ENCODE data around the gene DROSHA. TPM values are rescaled to one million over a fixed set of nuclear protein-coding genes. Genes with fewer than 3 reads are reported as not detected.
"Not testable (repeated sequence)": the region's sequence is repeated elsewhere in the genome, so short reads cannot be mapped to it uniquely, and the experiment has no call there.

Gene DROSHA
- total RNA-seq, 2 donors from 2014 or later = 31.5 to 33.9 TPM

DNA sequence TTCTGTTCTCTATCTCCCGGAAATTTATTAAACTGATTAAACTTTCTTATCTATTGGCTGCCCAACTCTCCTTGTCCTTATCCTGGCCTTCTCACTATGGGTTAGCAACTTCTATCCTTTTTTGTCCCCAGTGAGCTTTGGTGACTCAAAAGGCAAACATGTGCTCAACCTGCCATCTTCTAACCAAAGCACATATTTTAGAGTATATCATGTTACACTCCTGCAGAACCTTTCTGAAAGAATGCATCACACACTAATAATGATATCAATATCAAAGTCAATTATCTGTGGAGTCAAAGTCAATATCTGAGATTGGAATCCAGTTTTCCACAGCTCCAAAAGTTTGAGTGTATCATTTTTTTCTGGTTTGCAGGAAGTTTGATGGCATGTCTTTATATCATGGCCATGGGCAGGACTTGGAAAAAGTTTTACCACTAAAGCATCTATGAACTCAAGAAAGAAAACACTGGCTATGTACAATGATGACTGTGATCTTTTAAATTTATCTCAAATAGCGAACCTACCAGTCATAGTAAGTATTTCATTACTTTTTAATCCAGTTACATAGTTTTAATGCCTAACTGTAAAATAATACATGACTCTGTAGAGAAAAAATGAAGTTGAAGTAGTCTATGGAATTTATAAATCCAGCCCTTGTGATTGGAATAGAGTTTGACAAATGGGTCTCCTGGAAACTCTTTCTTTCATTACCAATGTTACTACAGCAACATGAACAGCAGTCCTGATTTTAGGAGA, 166.8 kb downstream of the DROSHA start:
- no peak for ATAC-seq
- intact Hi-C loops (cut with DNase I) = no loop called here
- DNase-seq = no peak

DNA sequence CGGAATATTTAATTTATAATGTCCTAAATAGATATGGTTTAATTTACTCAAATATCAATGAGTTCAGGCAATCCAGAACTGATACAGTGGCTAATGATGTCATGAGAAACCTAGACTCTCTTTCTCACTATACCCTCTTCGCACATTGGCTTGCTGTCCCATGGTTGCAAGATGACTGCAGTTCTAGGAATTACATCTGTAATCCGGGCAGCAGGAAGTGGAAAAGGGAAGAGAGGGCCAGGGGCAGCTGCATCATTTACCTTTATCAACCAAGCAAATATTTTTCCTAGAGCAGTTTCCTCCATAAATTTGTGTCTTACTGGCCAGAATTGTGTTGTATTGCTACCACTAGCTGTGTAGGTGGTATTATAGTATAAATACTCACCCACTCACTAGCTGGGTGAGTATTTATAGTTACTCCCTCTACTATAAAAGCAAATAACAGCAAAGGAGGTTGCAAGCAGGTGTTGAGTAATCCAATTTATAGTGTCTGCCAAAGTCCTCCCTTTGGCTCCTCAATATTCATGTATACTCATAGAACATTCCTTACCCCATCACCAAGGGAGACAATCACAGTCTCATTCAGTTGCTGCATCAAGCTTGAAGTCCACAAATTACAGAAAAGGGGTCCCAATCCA, 168.8 kb downstream of the DROSHA start:
- peak in 1 of 2 donors; percentile 70 for ATAC-seq

DNA sequence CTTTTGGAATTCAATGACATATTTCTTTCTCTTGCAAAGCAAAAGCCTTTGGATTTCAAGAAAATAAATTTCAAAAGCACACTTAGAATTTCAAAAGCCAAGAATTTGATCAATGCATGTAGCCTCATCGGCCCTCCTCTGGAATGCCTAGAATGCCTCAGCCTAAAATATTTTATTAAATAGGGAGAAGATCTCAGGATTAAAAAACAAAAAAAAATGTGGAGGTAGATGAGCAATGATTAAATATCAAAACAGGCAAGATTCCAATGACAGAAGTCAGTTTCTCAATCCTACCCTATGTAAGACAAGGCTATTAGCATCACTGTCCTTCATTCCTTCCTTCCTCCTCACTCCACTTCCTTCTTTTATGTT, 169.4 kb downstream of the DROSHA start:
- no peak for ATAC-seq
- no peak for DNase-seq

More for the DNA sequence above, 168.8 kb downstream of the DROSHA start:
- intact Hi-C loops (cut with DNase I) = no loop called here
- DNase-seq = no peak

DNA sequence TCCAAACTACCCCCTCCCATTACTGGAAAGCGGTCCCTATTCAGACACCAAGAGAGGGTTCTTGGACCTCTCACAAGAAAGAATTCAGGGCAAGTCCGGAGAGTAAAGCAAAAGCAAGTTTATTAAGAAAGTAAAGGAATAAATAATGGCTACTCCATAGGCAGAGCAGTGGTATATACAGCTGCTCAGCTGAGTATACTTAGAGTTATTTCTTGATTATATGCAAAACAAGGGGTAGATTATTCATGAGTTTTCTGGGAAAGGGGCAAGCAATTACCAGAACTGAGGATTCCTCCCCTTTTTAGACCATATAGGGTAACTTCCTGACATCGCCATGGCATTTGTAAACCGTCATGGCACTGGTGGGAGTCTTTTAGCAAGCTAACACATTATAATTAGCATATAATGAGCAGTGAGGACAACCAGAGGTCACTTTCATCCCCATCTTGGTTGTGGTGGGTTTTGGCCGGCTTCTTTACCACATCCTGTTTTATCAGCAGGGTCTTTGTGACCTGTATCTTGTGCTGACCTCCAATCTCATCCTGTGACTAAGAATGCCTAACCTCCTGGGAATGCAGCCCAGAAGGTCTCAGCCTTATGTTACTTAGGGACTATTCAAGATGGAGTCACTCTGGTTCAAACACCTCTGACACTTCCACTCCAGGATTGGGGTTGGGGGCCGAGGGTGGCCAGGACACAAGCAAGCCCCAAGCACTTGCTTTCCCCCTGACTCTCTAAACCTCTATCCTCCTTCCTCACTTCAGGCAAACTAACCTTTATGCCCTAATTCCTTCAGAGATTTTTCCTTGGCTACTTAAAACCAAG, 170.0 kb downstream of the DROSHA start:
- DNase-seq; ATAC-seq; intact Hi-C loops (cut with DNase I): not testable (repeated sequence)

More for the DNA sequence above, 169.4 kb downstream of the DROSHA start:
- intact Hi-C loops (cut with DNase I) = no loop called here

DNA sequence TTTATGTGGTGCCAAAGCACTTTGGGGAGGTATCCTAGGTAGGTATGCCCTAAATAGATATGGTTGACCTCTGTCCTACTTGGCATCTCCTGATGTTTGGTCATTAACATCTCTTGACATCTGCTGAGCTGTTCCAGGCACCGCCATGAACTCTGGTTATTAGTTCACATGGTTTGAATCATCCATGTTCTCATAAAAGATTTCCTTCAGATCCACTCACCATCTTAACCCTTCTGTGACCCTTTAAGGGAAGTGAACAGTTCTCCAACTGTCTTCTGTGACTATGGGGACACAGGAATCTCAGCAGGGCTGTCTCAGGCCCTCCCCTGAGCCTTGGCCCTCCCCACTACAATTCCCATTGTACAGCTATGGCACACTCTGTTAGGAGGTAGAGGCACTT, 170.7 kb downstream of the DROSHA start:
- intact Hi-C loops (cut with DNase I) = no loop called here
- ATAC-seq (peak; percentile 30 to 87), DNase-seq (no peak)

DNA sequence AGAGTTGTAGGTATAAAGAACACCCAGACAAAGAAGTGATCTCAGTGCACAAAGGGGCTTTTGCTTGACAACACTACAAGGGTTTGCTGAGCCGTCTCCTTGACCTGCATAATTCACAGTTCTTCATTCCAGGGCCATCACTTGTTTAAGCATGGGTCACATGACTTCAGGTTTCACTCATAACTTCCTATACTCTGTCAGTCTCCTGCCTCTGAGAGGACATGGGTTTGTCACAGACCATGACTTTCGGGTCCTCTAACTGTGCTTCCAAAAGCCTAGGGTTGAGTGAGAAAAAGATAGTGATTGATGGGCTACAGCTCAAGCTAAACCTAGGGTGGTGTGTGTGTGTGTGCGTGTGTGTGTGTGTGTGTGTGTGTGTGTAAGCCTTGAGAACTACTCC, 172.1 kb downstream of the DROSHA start:
- ATAC-seq (no peak), DNase-seq (no peak)
- intact Hi-C loops (cut with DNase I) = no loop called here

DNA sequence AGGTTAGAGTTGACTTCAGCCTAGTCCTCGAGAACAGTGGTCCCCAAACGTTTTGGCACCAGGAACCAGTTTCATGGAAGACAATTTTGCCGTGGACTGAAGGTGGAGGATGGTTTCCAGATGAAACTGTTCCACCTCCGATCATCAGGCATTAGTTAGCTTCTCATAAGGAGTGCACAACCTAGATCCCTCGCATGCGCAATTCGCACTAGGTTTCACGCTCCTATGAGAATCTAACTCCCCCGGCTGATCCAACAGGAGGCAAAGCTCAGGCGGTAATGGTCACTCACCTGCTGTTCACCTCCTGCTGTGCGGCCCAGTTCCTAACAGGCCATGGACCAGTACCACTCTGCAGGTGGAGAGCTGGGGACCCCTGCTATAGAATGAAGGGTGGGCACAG, 174.9 kb downstream of the DROSHA start:
- ATAC-seq (no peak), DNase-seq (no peak)
- intact Hi-C loops (cut with DNase I) = no loop called here

DNA sequence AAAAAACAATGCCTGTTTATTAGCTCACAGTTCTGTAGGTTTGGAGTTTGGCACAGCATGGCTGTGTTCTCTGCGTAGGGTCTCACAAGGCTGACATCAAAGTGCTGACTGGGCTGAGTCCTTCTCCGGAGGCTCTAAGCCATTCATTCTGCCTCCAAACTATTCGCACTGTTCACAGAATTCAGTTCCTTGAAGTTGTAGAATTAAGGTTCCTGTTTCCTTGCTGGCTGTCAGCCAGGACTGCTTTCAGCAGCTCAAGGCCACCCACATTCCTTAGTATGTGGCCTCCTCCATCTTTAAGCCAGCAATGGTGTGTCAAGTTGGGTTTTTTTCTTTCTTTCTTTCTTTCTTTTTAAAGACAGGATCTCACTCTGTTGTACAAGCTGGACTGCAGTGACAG, 176.6 kb downstream of the DROSHA start:
- ATAC-seq (no peak), DNase-seq (no peak)
- intact Hi-C loops (cut with DNase I) = no loop called here

Other genes with a start within 250 kb of the DROSHA start
- 10 to 100 TPM; 17.0 to 22.5 TPM for gene C5orf22, start 208 bp upstream of the DROSHA start, total RNA-seq
- gene PDZD2, start 107.0 kb upstream of the DROSHA start, total RNA-seq = 10 to 100 TPM; 66.2 to 77.3 TPM

All from left cardiac atrium (tissue), 4 donors.